ENCODE results near the gene C2CD2L. TPM values are rescaled to one million over a fixed set of nuclear protein-coding genes. Genes with fewer than 3 reads are reported as not detected.

The C2CD2L gene
- total RNA-seq, 2 experiments from 2014 or later = 33.2 to 35.2 TPM

GRCh38 chr11:119107538-119108145 lies 498 bp downstream of the C2CD2L start:
- Mint-ChIP-seq H3K9me3 (ENCODE audit: insufficient read depth) (no peaks in the 10 kb centered on the region), H3K27me3 (ENCODE audit: low read depth) (no peaks in the 10 kb centered on the region), H3K4me3 (peak overlapping the region; percentile 89), H3K36me3 (ENCODE audit: low read depth) (peaks cover 44% of the 10 kb centered on the region), H3K4me1 (ENCODE audit: low read depth) (peaks cover 52% of the 10 kb centered on the region), H3K27ac (peak overlapping the region; percentile 85)
- ChIA-PET CTCF (interaction anchor here (0.7 to 2.2 kb wide), 5 partner anchors 8 to 217 kb away, joined by 4 to 10 read pairs (median 6); partner anchors contain the start of genes HINFP and VPS11), POLR2A (interaction anchor here (0.5 to 8.5 kb wide), 11 partner anchors 8 to 287 kb away, joined by 3 to 96 read pairs (median 7); partner anchors contain the start of genes HINFP, HMBS, HYOU1 and NLRX1)
- DNase-seq (no peak), ATAC-seq (peak; percentile 21)

- peak; percentile 42 for ATAC-seq
- ChIA-PET POLR2A (interaction anchor here (0.6 to 8.5 kb wide), 7 partner anchors 7 to 114 kb away, joined by 3 to 96 read pairs (median 3); partner anchors contain the start of gene CBL), CTCF (interaction anchor here (1.0 to 1.8 kb wide), 9 partner anchors 9 to 230 kb away, joined by 3 to 7 read pairs (median 4); partner anchors contain the start of genes HINFP and VPS11)
- peaks cover 54% of the 10 kb centered on the region for H3K4me1 Mint-ChIP-seq (ENCODE audit: low read depth)
- H3K9me3 Mint-ChIP-seq (ENCODE audit: insufficient read depth) = no peaks in the 10 kb centered on the region
- H3K4me3 Mint-ChIP-seq = peak overlapping the region; percentile 89
- peak; percentile 63 for DNase-seq
- peak overlapping the region; percentile 85 for H3K27ac Mint-ChIP-seq
- H3K36me3 Mint-ChIP-seq (ENCODE audit: low read depth) = peaks cover 50% of the 10 kb centered on the region
- H3K27me3 Mint-ChIP-seq (ENCODE audit: low read depth) = no peaks in the 10 kb centered on the region
Observed at GRCh38 chr11:119108146-119108856, 1.2 kb downstream of the C2CD2L start.

GRCh38 chr11:119108857-119109221 lies 1.7 kb downstream of the C2CD2L start:
- ChIA-PET CTCF (interaction anchor here (1.0 to 1.8 kb wide), 10 partner anchors 9 to 229 kb away, joined by 3 to 7 read pairs (median 4); partner anchors contain the start of genes HINFP and VPS11), POLR2A (interaction anchor here (0.8 to 8.5 kb wide), 6 partner anchors 9 to 98 kb away, joined by 3 to 96 read pairs (median 4); partner anchors contain the start of genes CBL and HINFP)
- Mint-ChIP-seq H3K36me3 (ENCODE audit: low read depth) (peaks cover 54% of the 10 kb centered on the region), H3K9me3 (ENCODE audit: insufficient read depth) (no peaks in the 10 kb centered on the region), H3K27ac (peak overlapping the region; percentile 85), H3K27me3 (ENCODE audit: low read depth) (no peaks in the 10 kb centered on the region), H3K4me1 (ENCODE audit: low read depth) (peaks cover 54% of the 10 kb centered on the region), H3K4me3 (peak overlapping the region; percentile 89)
- no peak for ATAC-seq
- no peak for DNase-seq

GRCh38 chr11:119109843-119110242 lies 2.7 kb downstream of the C2CD2L start:
- CTCF ChIA-PET = interaction anchor here (0.9 to 1.8 kb wide), 6 partner anchors 15 to 95 kb away, joined by 3 to 7 read pairs (median 5); a partner anchor contains a TSS
- POLR2A ChIA-PET = interaction anchor here (0.8 to 8.5 kb wide), 3 partner anchors 10 to 15 kb away, joined by 3 to 96 read pairs (median 5); partner anchors contain the start of gene HINFP
- Mint-ChIP-seq H3K27me3 (ENCODE audit: low read depth) (no peaks in the 10 kb centered on the region), H3K27ac (peak overlapping the region; percentile 85), H3K9me3 (ENCODE audit: insufficient read depth) (no peaks in the 10 kb centered on the region), H3K36me3 (ENCODE audit: low read depth) (peaks cover 60% of the 10 kb centered on the region), H3K4me1 (ENCODE audit: low read depth) (peaks cover 57% of the 10 kb centered on the region), H3K4me3 (peak overlapping the region; percentile 89)
- ATAC-seq (no peak), DNase-seq (no peak)

GRCh38 chr11:119110439-119110838 lies 3.3 kb downstream of the C2CD2L start:
- DNase-seq = no peak
- no peaks in the 10 kb centered on the region for H3K27me3 Mint-ChIP-seq (ENCODE audit: low read depth)
- H3K27ac Mint-ChIP-seq = peak overlapping the region; percentile 47
- H3K9me3 Mint-ChIP-seq (ENCODE audit: insufficient read depth) = no peaks in the 10 kb centered on the region
- H3K4me1 Mint-ChIP-seq (ENCODE audit: low read depth) = peaks cover 58% of the 10 kb centered on the region
- CTCF ChIA-PET = no interaction called here
- POLR2A ChIA-PET = interaction anchor here (8.5 kb wide), 1 partner anchor 16 kb away, joined by 96 read pairs; a partner anchor contains a TSS
- H3K36me3 Mint-ChIP-seq (ENCODE audit: low read depth) = peaks cover 64% of the 10 kb centered on the region
- H3K4me3 Mint-ChIP-seq = no peak overlapping the region
- ATAC-seq = no peak

- H3K4me1 Mint-ChIP-seq (ENCODE audit: low read depth) = peaks cover 57% of the 10 kb centered on the region
- H3K27me3 Mint-ChIP-seq (ENCODE audit: low read depth) = no peaks in the 10 kb centered on the region
- ChIA-PET POLR2A (interaction anchor here (1.9 to 8.5 kb wide), 2 partner anchors 9 to 17 kb away, joined by 6 to 96 read pairs; partner anchors contain the start of gene DPAGT1), CTCF (interaction anchor here (0.9 kb wide), 1 partner anchor 9 kb away, joined by 3 read pairs; no protein-coding TSS in a partner anchor)
- H3K4me3 Mint-ChIP-seq = no peak overlapping the region
- H3K27ac Mint-ChIP-seq = no peak overlapping the region
- DNase-seq (no peak), ATAC-seq (no peak)
- H3K9me3 Mint-ChIP-seq (ENCODE audit: insufficient read depth) = no peaks in the 10 kb centered on the region
- H3K36me3 Mint-ChIP-seq (ENCODE audit: low read depth) = peaks cover 72% of the 10 kb centered on the region
Observed at GRCh38 chr11:119111361-119111925, 4.3 kb downstream of the C2CD2L start.

- ATAC-seq = no peak
- no peak for DNase-seq
- Mint-ChIP-seq H3K4me1 (ENCODE audit: low read depth) (peaks cover 62% of the 10 kb centered on the region), H3K9me3 (ENCODE audit: insufficient read depth) (no peaks in the 10 kb centered on the region), H3K4me3 (no peak overlapping the region), H3K27me3 (ENCODE audit: low read depth) (no peaks in the 10 kb centered on the region), H3K36me3 (ENCODE audit: low read depth) (peaks cover 83% of the 10 kb centered on the region), H3K27ac (no peak overlapping the region)
- ChIA-PET POLR2A (interaction anchor here (1.9 to 8.5 kb wide), 2 partner anchors 10 to 18 kb away, joined by 6 to 96 read pairs; partner anchors contain the start of gene DPAGT1), CTCF (interaction anchor here (0.9 kb wide), 1 partner anchor 10 kb away, joined by 3 read pairs; no protein-coding TSS in a partner anchor)
Observed at GRCh38 chr11:119112314-119113020, 5.3 kb downstream of the C2CD2L start.

GRCh38 chr11:119113716-119114115 lies 6.6 kb downstream of the C2CD2L start:
- DNase-seq (no peak), ATAC-seq (no peak)
- peaks cover 57% of the 10 kb centered on the region for H3K4me1 Mint-ChIP-seq (ENCODE audit: low read depth)
- POLR2A ChIA-PET = no interaction called here
- CTCF ChIA-PET = no interaction called here
- H3K36me3 Mint-ChIP-seq (ENCODE audit: low read depth) = peaks cover 87% of the 10 kb centered on the region
- H3K27me3 Mint-ChIP-seq (ENCODE audit: low read depth) = no peaks in the 10 kb centered on the region
- H3K4me3 Mint-ChIP-seq = no peak overlapping the region
- peak overlapping the region; percentile 37 for H3K27ac Mint-ChIP-seq
- no peaks in the 10 kb centered on the region for H3K9me3 Mint-ChIP-seq (ENCODE audit: insufficient read depth)

- CTCF ChIA-PET = interaction anchor here (1.3 to 1.9 kb wide), 2 partner anchors 12 to 55 kb away, joined by 4 read pairs; partner anchors contain the start of genes DPAGT1 and NLRX1
- no peak overlapping the region for H3K4me3 Mint-ChIP-seq
- peaks cover 51% of the 10 kb centered on the region for H3K4me1 Mint-ChIP-seq (ENCODE audit: low read depth)
- H3K27ac Mint-ChIP-seq = peak overlapping the region; percentile 97
- POLR2A ChIA-PET = interaction anchor here (0.7 to 1.9 kb wide), 3 partner anchors 7 to 21 kb away, joined by 3 to 8 read pairs (median 8); partner anchors contain the start of genes C2CD2L and DPAGT1
- no peaks in the 10 kb centered on the region for H3K9me3 Mint-ChIP-seq (ENCODE audit: insufficient read depth)
- no peaks in the 10 kb centered on the region for H3K27me3 Mint-ChIP-seq (ENCODE audit: low read depth)
- DNase-seq (no peak), ATAC-seq (no peak)
- H3K36me3 Mint-ChIP-seq (ENCODE audit: low read depth) = peaks cover 81% of the 10 kb centered on the region
Observed at GRCh38 chr11:119114351-119114750, 7.2 kb downstream of the C2CD2L start.

GRCh38 chr11:119115484-119116234 lies 8.5 kb downstream of the C2CD2L start:
- peak overlapping the region; percentile 71 for H3K4me3 Mint-ChIP-seq
- no peaks in the 10 kb centered on the region for H3K9me3 Mint-ChIP-seq (ENCODE audit: insufficient read depth)
- H3K4me1 Mint-ChIP-seq (ENCODE audit: low read depth) = peaks cover 46% of the 10 kb centered on the region
- peak; percentile 59 for DNase-seq
- POLR2A ChIA-PET = interaction anchor here (0.9 to 1.9 kb wide), 6 partner anchors 9 to 21 kb away, joined by 3 to 14 read pairs (median 6); partner anchors contain the start of genes C2CD2L and DPAGT1
- peak; percentile 75 for ATAC-seq
- H3K27ac Mint-ChIP-seq = peak overlapping the region; percentile 97
- H3K27me3 Mint-ChIP-seq (ENCODE audit: low read depth) = no peaks in the 10 kb centered on the region
- CTCF ChIA-PET = interaction anchor here (0.7 to 1.9 kb wide), 7 partner anchors 9 to 205 kb away, joined by 3 to 6 read pairs (median 4); partner anchors contain the start of genes C2CD2L, DPAGT1, HMBS and NLRX1
- H3K36me3 Mint-ChIP-seq (ENCODE audit: low read depth) = peaks cover 68% of the 10 kb centered on the region
